ENCODE measurements around the gene KCNQ5.

Gene KCNQ5

DNA sequence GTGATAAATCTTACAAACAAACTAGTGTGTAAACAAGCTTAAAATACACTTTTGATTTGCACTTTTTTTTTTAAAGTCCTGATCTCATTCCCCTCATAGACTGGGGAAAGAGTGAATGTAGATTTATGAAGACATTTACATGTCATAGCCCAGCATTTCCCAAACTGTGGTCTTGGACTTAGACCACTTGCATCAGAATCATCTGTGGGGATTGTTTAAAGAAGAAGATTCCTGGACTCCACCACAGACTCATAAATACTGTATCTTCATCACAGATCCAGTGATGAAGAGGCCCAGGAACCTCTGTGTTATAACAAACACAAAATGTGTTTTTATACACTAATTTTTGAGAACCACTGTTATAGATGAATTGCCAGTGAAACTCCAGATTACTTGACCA, 99.5 kb downstream of the KCNQ5 start:
- TF ChIP-seq PRDM1 (tag by site-specific recombination; IDR thresholded peaks at IDR 0.05) (no peak), ZNF830 (tag by site-specific recombination; IDR thresholded peaks at IDR 0.05; ENCODE audit: low read depth) (no peak), ZBTB7A (tag by site-specific recombination; IDR thresholded peaks at IDR 0.05; ENCODE audit: low read depth) (no peak), ZNF585B (tag by site-specific recombination; IDR thresholded peaks at IDR 0.05) (no peak)
- TF ChIP-seq, protein P1, sequence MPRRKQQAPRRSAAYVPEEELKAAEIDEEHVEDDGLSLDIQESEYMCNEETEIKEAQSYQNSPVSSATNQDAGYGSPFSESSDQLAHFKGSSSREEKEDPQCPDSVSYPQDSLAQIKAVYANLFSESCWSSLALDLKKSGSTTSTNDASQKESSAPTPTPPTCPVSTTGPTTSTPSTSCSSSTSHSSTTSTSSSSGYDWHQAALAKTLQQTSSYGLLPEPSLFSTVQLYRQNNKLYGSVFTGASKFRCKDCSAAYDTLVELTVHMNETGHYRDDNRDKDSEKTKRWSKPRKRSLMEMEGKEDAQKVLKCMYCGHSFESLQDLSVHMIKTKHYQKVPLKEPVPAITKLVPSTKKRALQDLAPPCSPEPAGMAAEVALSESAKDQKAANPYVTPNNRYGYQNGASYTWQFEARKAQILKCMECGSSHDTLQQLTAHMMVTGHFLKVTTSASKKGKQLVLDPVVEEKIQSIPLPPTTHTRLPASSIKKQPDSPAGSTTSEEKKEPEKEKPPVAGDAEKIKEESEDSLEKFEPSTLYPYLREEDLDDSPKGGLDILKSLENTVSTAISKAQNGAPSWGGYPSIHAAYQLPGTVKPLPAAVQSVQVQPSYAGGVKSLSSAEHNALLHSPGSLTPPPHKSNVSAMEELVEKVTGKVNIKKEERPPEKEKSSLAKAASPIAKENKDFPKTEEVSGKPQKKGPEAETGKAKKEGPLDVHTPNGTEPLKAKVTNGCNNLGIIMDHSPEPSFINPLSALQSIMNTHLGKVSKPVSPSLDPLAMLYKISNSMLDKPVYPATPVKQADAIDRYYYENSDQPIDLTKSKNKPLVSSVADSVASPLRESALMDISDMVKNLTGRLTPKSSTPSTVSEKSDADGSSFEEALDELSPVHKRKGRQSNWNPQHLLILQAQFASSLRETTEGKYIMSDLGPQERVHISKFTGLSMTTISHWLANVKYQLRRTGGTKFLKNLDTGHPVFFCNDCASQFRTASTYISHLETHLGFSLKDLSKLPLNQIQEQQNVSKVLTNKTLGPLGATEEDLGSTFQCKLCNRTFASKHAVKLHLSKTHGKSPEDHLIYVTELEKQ (tag by site-specific recombination; IDR thresholded peaks at IDR 0.05; ENCODE audit: borderline replicate concordance) = no peak
- TF ChIP-seq, protein P2, sequence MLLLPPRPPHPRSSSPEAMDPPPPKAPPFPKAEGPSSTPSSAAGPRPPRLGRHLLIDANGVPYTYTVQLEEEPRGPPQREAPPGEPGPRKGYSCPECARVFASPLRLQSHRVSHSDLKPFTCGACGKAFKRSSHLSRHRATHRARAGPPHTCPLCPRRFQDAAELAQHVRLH (tag by site-specific recombination; IDR thresholded peaks at IDR 0.05) = no peak
- H3K4me3 ChIP-seq (ENCODE audit: low read depth, low read length) = no peak overlapping the region
- H3K36me3 ChIP-seq (ENCODE audit: control insufficient read depth in 2 of 2, insufficient read depth in 1 of 2, low read length in 2 of 2) = no peaks in the 10 kb centered on the region
- no peak overlapping the region for H3K27ac ChIP-seq (ENCODE audit: extremely low read depth, low read depth, low read length)
- ChIA-PET POLR2A (no interaction called here), CTCF (interaction anchor here (0.7 kb wide), 1 partner anchor 599 kb away, joined by 4 read pairs; no protein-coding TSS in a partner anchor)
- H3K9me3 ChIP-seq (ENCODE audit: control insufficient read depth, insufficient read depth, low read depth, low read length) = no peaks in the 10 kb centered on the region
- H3K4me1 ChIP-seq (ENCODE audit: control insufficient read depth, insufficient read depth, low read length) = no peaks in the 10 kb centered on the region

DNA sequence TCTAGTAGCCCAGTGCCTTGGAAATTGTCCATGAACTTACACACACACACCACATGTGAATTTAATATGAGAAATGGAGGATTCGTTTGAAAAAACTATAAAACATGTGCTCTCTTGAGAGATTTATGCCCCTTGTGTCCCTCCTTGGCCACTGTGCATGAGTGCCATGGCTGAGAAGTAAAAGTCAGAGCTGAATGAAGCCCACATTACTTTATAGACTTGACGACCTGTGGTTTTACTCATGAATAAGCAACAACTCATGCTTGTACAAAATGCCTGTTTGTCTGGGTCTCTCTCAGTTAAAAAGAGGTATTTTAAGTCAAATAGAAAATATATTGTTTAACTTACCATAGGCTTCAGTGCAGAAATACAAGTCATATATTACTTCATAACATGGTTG, 102.7 kb downstream of the KCNQ5 start:
- CTCF ChIA-PET = interaction anchor here (0.6 to 0.7 kb wide), 2 partner anchors 405 to 601 kb away, joined by 4 to 5 read pairs; no protein-coding TSS in a partner anchor
- no peak overlapping the region for H3K4me3 ChIP-seq (ENCODE audit: low read depth, low read length)
- no peak overlapping the region for H3K27ac ChIP-seq (ENCODE audit: extremely low read depth, low read depth, low read length)
- no peaks in the 10 kb centered on the region for H3K4me1 ChIP-seq (ENCODE audit: control insufficient read depth, insufficient read depth, low read length)
- POLR2A ChIA-PET = no interaction called here
- H3K36me3 ChIP-seq (ENCODE audit: control insufficient read depth in 2 of 2, insufficient read depth in 1 of 2, low read length in 2 of 2) = no peaks in the 10 kb centered on the region
- no peaks in the 10 kb centered on the region for H3K9me3 ChIP-seq (ENCODE audit: control insufficient read depth, insufficient read depth, low read depth, low read length)
- TF ChIP-seq ZNF544 (tag by site-specific recombination; IDR thresholded peaks at IDR 0.05) (no peak), ZNF629 (tag by site-specific recombination; IDR thresholded peaks at IDR 0.05) (no peak), ZNF530 (tag by site-specific recombination; IDR thresholded peaks at IDR 0.05; ENCODE audit: low read depth) (no peak), ZNF175 (tag by site-specific recombination; IDR thresholded peaks at IDR 0.05) (no peak), ZNF140 (tag by site-specific recombination; IDR thresholded peaks at IDR 0.05) (no peak)
- TF ChIP-seq, protein P3, sequence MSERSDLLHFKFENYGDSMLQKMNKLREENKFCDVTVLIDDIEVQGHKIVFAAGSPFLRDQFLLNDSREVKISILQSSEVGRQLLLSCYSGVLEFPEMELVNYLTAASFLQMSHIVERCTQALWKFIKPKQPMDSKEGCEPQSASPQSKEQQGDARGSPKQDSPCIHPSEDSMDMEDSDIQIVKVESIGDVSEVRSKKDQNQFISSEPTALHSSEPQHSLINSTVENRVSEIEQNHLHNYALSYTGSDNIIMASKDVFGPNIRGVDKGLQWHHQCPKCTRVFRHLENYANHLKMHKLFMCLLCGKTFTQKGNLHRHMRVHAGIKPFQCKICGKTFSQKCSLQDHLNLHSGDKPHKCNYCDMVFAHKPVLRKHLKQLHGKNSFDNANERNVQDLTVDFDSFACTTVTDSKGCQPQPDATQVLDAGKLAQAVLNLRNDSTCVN (tag by site-specific recombination; optimal IDR thresholded peaks at IDR 0.05) = no peak
- TF ChIP-seq, protein P4, sequence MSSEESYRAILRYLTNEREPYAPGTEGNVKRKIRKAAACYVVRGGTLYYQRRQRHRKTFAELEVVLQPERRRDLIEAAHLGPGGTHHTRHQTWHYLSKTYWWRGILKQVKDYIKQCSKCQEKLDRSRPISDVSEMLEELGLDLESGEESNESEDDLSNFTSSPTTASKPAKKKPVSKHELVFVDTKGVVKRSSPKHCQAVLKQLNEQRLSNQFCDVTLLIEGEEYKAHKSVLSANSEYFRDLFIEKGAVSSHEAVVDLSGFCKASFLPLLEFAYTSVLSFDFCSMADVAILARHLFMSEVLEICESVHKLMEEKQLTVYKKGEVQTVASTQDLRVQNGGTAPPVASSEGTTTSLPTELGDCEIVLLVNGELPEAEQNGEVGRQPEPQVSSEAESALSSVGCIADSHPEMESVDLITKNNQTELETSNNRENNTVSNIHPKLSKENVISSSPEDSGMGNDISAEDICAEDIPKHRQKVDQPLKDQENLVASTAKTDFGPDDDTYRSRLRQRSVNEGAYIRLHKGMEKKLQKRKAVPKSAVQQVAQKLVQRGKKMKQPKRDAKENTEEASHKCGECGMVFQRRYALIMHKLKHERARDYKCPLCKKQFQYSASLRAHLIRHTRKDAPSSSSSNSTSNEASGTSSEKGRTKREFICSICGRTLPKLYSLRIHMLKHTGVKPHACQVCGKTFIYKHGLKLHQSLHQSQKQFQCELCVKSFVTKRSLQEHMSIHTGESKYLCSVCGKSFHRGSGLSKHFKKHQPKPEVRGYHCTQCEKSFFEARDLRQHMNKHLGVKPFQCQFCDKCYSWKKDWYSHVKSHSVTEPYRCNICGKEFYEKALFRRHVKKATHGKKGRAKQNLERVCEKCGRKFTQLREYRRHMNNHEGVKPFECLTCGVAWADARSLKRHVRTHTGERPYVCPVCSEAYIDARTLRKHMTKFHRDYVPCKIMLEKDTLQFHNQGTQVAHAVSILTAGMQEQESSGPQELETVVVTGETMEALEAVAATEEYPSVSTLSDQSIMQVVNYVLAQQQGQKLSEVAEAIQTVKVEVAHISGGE (tag by site-specific recombination; conservative IDR thresholded peaks at IDR 0.05; ENCODE audit: low read depth) = no peak
- TF ChIP-seq, protein P5, sequence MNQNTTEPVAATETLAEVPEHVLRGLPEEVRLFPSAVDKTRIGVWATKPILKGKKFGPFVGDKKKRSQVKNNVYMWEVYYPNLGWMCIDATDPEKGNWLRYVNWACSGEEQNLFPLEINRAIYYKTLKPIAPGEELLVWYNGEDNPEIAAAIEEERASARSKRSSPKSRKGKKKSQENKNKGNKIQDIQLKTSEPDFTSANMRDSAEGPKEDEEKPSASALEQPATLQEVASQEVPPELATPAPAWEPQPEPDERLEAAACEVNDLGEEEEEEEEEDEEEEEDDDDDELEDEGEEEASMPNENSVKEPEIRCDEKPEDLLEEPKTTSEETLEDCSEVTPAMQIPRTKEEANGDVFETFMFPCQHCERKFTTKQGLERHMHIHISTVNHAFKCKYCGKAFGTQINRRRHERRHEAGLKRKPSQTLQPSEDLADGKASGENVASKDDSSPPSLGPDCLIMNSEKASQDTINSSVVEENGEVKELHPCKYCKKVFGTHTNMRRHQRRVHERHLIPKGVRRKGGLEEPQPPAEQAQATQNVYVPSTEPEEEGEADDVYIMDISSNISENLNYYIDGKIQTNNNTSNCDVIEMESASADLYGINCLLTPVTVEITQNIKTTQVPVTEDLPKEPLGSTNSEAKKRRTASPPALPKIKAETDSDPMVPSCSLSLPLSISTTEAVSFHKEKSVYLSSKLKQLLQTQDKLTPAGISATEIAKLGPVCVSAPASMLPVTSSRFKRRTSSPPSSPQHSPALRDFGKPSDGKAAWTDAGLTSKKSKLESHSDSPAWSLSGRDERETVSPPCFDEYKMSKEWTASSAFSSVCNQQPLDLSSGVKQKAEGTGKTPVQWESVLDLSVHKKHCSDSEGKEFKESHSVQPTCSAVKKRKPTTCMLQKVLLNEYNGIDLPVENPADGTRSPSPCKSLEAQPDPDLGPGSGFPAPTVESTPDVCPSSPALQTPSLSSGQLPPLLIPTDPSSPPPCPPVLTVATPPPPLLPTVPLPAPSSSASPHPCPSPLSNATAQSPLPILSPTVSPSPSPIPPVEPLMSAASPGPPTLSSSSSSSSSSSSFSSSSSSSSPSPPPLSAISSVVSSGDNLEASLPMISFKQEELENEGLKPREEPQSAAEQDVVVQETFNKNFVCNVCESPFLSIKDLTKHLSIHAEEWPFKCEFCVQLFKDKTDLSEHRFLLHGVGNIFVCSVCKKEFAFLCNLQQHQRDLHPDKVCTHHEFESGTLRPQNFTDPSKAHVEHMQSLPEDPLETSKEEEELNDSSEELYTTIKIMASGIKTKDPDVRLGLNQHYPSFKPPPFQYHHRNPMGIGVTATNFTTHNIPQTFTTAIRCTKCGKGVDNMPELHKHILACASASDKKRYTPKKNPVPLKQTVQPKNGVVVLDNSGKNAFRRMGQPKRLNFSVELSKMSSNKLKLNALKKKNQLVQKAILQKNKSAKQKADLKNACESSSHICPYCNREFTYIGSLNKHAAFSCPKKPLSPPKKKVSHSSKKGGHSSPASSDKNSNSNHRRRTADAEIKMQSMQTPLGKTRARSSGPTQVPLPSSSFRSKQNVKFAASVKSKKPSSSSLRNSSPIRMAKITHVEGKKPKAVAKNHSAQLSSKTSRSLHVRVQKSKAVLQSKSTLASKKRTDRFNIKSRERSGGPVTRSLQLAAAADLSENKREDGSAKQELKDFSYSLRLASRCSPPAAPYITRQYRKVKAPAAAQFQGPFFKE (tag by site-specific recombination; IDR thresholded peaks at IDR 0.05; ENCODE audit: borderline replicate concordance) = no peak
- TF ChIP-seq, protein P6, sequence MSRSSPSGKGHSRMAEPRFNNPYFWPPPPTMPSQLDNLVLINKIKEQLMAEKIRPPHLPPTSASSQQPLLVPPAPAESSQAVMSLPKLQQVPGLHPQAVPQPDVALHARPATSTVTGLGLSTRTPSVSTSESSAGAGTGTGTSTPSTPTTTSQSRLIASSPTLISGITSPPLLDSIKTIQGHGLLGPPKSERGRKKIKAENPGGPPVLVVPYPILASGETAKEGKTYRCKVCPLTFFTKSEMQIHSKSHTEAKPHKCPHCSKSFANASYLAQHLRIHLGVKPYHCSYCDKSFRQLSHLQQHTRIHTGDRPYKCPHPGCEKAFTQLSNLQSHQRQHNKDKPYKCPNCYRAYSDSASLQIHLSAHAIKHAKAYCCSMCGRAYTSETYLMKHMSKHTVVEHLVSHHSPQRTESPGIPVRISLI (tag by site-specific recombination; IDR thresholded peaks at IDR 0.05) = no peak
- TF ChIP-seq, protein P7, sequence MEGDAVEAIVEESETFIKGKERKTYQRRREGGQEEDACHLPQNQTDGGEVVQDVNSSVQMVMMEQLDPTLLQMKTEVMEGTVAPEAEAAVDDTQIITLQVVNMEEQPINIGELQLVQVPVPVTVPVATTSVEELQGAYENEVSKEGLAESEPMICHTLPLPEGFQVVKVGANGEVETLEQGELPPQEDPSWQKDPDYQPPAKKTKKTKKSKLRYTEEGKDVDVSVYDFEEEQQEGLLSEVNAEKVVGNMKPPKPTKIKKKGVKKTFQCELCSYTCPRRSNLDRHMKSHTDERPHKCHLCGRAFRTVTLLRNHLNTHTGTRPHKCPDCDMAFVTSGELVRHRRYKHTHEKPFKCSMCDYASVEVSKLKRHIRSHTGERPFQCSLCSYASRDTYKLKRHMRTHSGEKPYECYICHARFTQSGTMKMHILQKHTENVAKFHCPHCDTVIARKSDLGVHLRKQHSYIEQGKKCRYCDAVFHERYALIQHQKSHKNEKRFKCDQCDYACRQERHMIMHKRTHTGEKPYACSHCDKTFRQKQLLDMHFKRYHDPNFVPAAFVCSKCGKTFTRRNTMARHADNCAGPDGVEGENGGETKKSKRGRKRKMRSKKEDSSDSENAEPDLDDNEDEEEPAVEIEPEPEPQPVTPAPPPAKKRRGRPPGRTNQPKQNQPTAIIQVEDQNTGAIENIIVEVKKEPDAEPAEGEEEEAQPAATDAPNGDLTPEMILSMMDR (tag by site-specific recombination; IDR thresholded peaks at IDR 0.05) = no peak

All from HEK293 (cell line).